Measurements from ENCODE around the gene MAP3K7CL.

Gene MAP3K7CL

DNA sequence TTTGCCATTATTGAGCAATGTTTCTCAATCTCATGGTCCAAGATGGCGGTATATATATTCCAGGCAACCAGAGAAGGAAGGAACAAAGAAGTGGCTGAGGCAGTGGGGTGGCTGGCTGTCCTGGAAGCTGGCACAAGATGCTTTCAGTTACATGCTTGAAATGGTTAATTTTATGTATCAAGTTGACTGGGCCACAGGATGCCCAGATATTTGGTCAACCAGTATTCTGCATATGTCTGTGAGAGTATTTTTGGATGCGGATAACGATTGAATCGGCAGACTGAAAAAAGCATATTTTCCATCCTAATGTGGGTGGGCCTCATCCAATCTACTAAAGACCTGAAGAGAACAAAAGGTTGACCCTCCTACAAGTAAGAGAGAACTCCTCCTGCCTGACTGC is 55.2 kb downstream of the MAP3K7CL start:
- DNase-seq (ENCODE audit: insufficient read length, low spot score) (no peak), FAIRE-seq (no peak)
- no peak for TF ChIP-seq POLR2A (IDR thresholded peaks at IDR 0.05; ENCODE audit: low read depth, low read length)

DNA sequence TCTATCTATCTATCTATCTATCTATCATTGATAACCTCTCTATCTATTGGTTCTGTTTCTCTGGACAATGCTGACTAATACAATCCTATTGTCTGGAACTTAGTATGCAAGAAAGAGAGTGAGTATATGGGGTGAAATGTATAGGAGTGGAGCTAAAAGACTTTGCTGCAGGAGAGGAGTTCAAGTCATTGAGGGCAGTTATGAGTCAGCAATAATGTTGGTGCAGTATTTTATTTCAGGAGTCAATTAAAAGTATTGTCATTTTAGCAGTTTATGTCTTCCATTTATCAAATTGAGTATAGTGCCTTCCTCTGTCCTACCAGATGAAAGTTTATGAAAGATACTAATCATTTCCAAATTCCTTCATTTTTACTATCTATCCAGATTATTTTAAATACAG is 55.8 kb downstream of the MAP3K7CL start:
- FAIRE-seq (no peak), DNase-seq (ENCODE audit: insufficient read length, low spot score) (no peak)
- no peak for TF ChIP-seq POLR2A (IDR thresholded peaks at IDR 0.05; ENCODE audit: low read depth, low read length)

DNA sequence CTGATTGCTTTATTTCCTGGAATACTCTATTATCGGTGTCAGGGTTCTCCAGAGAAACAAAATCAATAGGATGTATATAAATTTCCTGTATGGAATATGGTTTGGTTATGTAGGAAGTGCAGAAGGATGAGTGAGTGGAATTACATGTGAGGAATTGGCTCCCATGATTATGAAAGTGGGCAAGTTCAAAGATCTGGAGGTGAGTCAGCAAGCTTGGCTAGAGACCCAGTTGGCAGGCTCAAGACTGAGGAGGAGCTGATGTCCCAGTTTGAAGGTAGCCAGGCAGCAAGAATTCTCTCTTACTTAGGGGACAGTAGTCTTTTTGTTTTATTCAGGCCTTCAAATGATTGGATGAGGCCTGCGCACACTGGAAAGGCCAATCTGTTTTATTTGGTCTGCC is 57.5 kb downstream of the MAP3K7CL start:
- FAIRE-seq (peak; percentile 96), DNase-seq (ENCODE audit: insufficient read length, low spot score) (peak; percentile 40)
- no peak for TF ChIP-seq POLR2A (IDR thresholded peaks at IDR 0.05; ENCODE audit: low read depth, low read length)

DNA sequence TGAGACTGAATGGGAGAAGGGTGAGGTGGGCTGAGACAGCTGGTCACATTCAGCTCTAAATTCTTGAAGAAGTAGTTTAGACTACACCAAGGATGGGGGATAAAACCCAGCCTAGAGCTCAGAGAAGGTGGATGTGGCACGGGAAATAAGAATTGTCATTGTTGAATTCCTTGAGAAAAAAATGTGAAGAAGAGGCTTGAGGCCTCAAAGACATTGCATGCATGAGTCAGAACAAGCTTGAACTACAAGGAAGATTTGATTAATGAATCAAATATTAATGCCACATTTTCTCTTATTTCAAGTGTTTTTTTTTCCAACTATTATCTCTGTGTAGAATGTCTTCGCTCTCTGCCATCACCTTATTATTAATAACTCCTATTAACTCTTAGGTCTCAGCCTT is 58.9 kb downstream of the MAP3K7CL start:
- no peak for TF ChIP-seq POLR2A (IDR thresholded peaks at IDR 0.05; ENCODE audit: low read depth, low read length)
- DNase-seq (ENCODE audit: insufficient read length, low spot score) (no peak), FAIRE-seq (no peak)

DNA sequence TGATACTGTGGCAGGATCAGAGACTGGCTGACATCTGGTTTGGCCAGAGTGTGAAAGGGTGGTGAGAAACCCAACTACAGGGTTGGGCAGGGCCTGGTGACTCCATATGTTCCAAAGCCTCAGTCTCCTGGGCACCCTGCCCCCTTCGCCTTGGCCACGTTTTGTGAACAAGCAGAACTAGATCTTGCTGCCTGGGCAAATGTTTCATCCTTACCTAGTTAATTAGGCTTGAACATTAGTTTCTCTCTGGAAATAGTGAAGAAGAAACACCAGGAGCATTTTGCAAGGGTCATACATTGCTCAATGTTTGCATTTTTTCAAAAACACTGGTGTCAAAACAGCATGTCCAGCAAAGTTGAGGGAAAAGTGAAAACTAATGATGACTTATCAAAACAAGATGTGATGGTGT is 60.5 kb downstream of the MAP3K7CL start:
- FAIRE-seq (no peak), DNase-seq (ENCODE audit: insufficient read length, low spot score) (no peak)
- TF ChIP-seq POLR2A (IDR thresholded peaks at IDR 0.05; ENCODE audit: low read depth, low read length), result no peak

DNA sequence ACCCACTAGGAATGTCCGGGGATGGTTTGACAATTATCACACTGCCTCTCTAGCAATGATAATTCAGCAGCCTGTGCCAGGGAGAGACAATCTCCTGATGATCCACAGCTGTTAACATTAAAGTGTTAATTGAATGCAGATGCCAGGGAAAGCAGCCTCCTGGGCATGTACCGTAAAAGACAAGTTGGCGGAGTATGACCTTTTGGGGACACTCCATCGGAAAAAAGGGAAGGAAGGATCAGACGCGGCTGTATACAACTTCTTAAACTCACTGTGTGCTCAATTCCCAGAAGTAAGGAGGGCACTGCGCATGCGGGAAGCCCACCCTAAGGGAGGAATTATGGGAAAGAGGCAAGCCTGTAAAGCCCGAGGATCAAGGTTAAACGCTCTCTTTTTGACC is 62.6 kb downstream of the MAP3K7CL start:
- TF ChIP-seq POLR2A (IDR thresholded peaks at IDR 0.05; ENCODE audit: low read depth, low read length), result no peak
- DNase-seq (ENCODE audit: insufficient read length, low spot score) (no peak), FAIRE-seq (no peak)

DNA sequence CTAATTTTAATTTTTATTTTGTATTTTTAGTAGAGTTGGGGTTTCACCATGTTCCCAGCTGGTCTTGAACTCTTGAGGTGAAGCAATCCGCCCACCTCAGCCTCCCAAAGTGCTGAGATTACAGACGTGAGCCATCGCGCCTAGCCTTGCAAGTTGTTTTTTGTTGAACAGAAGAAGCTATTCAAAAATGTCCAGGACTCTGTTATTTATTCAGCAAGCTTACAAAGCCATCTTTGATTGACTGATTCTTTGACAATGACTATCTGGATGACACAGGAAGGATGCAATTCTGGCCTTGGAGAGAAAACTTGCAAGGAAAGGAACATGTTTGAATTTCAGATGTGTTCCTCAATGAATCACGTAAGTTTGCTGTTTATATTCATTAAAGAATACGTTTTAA is 63.5 kb downstream of the MAP3K7CL start:
- no peak for FAIRE-seq
- TF ChIP-seq POLR2A (IDR thresholded peaks at IDR 0.05; ENCODE audit: low read depth, low read length), result no peak
- DNase-seq (ENCODE audit: insufficient read length, low spot score), result no peak

DNA sequence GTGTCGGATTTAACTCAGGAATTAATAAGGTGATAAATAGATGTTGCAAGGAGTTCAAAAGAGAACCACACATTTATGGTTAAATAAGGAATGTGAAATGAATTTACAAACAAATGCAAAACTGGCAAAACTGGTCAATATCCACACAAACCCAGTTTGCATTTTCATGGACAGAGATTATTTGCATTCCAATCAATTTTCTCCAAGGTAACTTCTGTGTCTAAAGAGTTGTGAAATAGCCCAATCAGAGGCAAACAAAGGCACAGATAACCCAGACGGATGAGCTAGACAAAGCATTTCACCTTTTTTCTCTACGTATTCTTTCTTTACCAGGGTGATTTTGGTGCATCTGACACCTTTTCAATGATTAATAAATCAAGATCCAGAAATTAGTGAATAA is 63.9 kb downstream of the MAP3K7CL start:
- no peak for TF ChIP-seq POLR2A (IDR thresholded peaks at IDR 0.05; ENCODE audit: low read depth, low read length)
- no peak for DNase-seq (ENCODE audit: insufficient read length, low spot score)
- no peak for FAIRE-seq

DNA sequence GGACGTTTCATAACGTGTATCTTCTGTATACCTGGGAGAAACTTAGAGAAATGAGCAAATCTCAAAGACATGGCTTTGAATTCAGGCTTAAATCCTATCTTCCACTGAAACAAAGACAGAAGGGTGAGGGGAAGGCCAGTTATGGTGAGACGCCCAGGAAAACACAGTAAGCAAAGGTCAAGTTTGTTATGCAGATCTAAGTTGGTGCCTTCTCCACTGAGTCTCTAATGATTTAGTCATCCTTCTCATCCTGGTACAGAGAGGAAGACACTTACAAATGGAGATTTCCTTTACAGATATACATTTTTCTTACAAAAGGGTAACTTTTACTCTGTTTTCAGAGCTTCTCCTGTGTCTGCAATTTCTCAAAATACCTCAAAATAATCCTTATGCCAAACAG is 64.4 kb downstream of the MAP3K7CL start:
- no peak for TF ChIP-seq POLR2A (IDR thresholded peaks at IDR 0.05; ENCODE audit: low read depth, low read length)
- DNase-seq (ENCODE audit: insufficient read length, low spot score), result no peak
- FAIRE-seq, result peak; percentile 43

DNA sequence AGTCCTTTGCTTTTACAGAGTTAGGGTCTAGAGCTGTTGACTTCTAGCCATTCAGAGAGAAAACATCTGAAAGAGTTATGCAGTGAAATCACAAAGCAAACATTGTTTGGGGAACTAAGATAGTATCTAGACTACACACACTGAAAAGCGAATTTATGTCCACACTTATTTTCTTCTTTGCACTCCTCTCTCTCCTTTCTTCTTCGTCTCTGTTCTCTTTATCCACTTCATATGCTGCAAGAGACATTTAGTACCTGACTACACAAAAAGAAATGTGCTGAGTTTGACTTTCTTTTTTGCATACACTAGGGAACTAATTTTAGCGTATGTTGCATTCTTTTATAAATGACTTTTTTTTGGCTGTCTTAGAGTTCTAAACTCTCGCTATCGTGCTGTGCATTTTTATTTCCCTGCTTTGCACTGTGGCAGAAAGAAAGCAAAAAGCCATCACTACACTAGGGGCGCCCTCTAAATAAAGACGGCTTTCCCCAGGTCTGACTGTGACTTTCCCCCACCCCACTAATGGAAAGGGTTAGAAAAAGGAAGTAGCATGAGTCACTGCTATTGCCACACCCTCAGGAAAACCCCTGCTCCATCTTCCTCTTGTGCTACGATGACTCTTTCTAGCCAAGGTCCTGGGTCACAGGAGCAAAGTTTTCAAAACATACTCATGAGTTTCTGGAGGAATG is 65.7 kb downstream of the MAP3K7CL start:
- DNase-seq (ENCODE audit: insufficient read length, low spot score) (peak; percentile 62), FAIRE-seq (peak; percentile 93)
- TF ChIP-seq POLR2A (IDR thresholded peaks at IDR 0.05; ENCODE audit: low read depth, low read length), result no peak

DNA sequence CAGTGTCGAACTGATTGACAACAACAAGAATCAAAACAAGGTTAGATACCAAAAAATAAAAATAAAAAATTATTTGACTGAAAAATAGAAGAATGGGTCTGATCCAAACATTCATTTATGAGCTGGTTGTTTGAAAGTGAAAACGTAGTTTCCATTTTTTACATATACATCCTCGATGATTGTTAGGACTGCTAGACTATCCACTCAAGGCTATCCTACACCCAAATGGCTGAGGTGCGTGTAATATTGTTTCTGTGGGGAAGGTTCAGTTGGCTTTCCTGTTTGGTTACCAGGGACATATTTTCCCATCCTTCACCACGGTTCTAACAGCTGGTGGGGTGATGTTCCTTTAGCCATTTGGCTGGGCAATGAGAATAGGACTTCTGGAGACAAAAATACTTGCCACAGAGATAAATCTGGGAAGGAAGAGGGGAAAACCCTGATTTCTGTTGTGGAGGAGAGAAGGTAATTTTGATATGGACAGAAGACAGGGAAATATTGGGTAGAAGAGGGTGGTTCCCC is 66.3 kb downstream of the MAP3K7CL start:
- TF ChIP-seq POLR2A (IDR thresholded peaks at IDR 0.05; ENCODE audit: low read depth, low read length), result no peak
- no peak for FAIRE-seq
- no peak for DNase-seq (ENCODE audit: insufficient read length, low spot score)

DNA sequence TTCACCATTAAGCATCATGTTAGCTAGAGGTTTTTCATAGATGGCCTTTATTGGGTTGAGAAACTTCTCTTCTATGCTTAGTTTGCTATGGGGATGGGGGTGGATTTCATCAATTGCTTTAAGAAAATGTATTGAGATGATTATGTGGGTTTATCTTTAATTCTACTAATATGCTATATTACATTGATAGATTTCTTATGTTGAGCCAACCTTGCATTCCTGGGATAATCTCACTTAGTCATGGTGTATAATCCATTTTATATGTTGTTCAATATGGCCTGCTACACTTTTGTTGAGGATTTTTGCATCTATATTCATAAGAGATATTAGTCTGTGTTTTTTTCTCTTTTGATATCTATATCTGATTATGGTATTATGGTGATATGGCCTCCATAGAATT is 70.7 kb downstream of the MAP3K7CL start:
- no peak for TF ChIP-seq POLR2A (IDR thresholded peaks at IDR 0.05; ENCODE audit: low read depth, low read length)
- FAIRE-seq, result no peak

DNA sequence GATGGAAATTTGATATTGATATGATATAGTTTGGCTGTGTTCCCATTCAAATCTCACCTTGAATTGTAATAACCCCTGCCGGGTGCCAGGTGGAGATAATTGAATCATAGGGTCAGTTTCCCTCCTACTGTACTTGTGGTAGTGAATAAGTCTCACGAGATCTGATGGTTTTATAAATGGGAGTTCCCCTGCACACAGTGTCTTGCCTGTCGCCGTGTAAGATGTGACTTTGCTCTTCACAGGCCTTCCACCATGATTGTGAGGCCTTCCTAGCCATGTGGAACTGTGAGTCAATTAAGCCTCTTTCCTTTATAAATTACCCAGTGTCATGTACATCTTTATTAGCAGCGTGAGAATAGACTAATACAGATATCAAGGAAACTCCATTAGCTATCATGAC is 74.6 kb downstream of the MAP3K7CL start:
- no peak for TF ChIP-seq POLR2A (IDR thresholded peaks at IDR 0.05; ENCODE audit: low read depth, low read length)
- no peak for DNase-seq (ENCODE audit: insufficient read length, low spot score)
- no peak for FAIRE-seq

More for the DNA sequence above, 70.7 kb downstream of the MAP3K7CL start:
- no peak for DNase-seq (ENCODE audit: insufficient read length, low spot score)

DNA sequence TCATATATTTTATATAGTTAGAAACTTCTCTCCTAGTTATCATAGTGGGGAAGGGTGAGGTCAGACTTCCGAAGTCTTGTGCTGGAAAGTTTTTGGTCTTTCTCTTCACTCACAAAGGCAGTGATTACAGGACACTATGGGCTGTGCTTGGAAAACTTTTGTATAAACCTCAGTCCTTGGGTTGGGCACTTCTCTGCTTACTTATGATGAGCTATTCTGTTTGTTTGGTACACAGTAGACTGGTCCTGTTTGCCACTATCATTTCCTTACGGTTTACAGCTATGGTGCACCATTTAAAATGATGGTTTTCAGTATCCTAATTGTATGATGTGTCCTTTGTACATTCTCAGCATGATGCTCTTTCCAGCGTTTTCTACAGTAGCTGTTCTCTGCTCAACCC is 75.5 kb downstream of the MAP3K7CL start:
- DNase-seq (ENCODE audit: insufficient read length, low spot score), result no peak
- no peak for FAIRE-seq
- no peak for TF ChIP-seq POLR2A (IDR thresholded peaks at IDR 0.05; ENCODE audit: low read depth, low read length)

DNA sequence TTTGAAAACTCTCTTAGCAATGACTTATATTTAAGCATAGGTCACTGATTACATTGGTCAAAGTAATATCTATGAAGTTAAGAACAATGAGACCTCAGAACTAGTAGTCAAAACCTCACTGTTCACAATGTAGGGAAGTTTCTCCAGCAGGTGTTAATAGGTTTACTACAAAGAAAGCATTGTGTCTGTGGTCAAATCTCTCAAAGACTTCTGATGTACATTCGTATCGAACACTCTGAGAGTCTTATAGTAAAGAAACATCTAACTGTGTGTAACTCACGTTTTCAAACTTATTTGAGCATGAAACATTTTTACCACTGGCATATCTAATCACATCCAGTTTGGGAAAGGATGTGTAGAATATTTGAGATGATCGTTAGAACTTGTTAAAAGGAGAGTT is 76.0 kb downstream of the MAP3K7CL start:
- DNase-seq (ENCODE audit: insufficient read length, low spot score) (no peak), FAIRE-seq (no peak)
- no peak for TF ChIP-seq POLR2A (IDR thresholded peaks at IDR 0.05; ENCODE audit: low read depth, low read length)
